SHP77 (cell line): ENCODE data around the gene PDGFA.

Experiments
- DNase-seq, 2 experiments: peaks; one replicate each; lab custom pipeline; 2025; lab: John Stamatoyannopoulos, UW

Gene PDGFA

GRCh38 chr7:459584-460373, 59.9 kb downstream of the PDGFA start:
- DNase-seq, result no peak

- DNase-seq, result no peak
These were observed 61.0 kb downstream of the PDGFA start for GRCh38 chr7:458511-459245.

GRCh38 chr7:457814-458510, 61.7 kb downstream of the PDGFA start:
- DNase-seq, result no peak

- DNase-seq, result peak; percentile 83 to 91
These were observed 64.3 kb downstream of the PDGFA start for GRCh38 chr7:455110-455928.

GRCh38 chr7:454356-455109, 65.1 kb downstream of the PDGFA start:
- DNase-seq, result no peak

- DNase-seq, result no peak
These were observed 65.9 kb downstream of the PDGFA start for GRCh38 chr7:453597-454306.

- no peak for DNase-seq
These were observed 66.7 kb downstream of the PDGFA start for GRCh38 chr7:452791-453455.

- DNase-seq, result no peak
These were observed 67.4 kb downstream of the PDGFA start for GRCh38 chr7:452226-452751.

- no peak for DNase-seq
These were observed 68.1 kb downstream of the PDGFA start for GRCh38 chr7:451255-452225.

GRCh38 chr7:450741-451140, 68.9 kb downstream of the PDGFA start:
- no peak for DNase-seq

- no peak for DNase-seq
These were observed 69.6 kb downstream of the PDGFA start for GRCh38 chr7:450036-450435.

GRCh38 chr7:449324-450019, 70.2 kb downstream of the PDGFA start:
- DNase-seq, result no peak

- DNase-seq, result no peak
These were observed 72.1 kb downstream of the PDGFA start for GRCh38 chr7:447523-447922.
